Astrocyte (in vitro differentiated cells and primary cell): ENCODE measurements around the gene SH3RF2.
"Not testable (repeated sequence)": the region's sequence is repeated elsewhere in the genome, so short reads cannot be mapped to it uniquely, and the experiment has no call there.

Source experiments
- CTCF ChIP-seq: IDR thresholded peaks from 2 replicates; pipeline ENCODE4 v1.5.1; 2011; ENCODE audit warnings: low read depth, mild to moderate bottlenecking, inconsistent platforms, low read length, moderate library complexity; ENCODE audit not compliant: insufficient read depth
- EZH2 ChIP-seq: IDR thresholded peaks from 2 replicates; pipeline ENCODE4 v1.6.1; 2012; ENCODE audit warnings: mild to moderate bottlenecking, low read length, inconsistent platforms; ENCODE audit not compliant: insufficient read depth

GRCh38 chr5:145993538-145993937 lies 57.2 kb downstream of the SH3RF2 start:
- not testable (repeated sequence) for TF ChIP-seq CTCF, EZH2
